ENCODE measurements around the gene LRRD1.
A peak's percentile ranks its signal among the peaks of the same experiment; 100 is the strongest.
"Not testable (repeated sequence)": the region's sequence is repeated elsewhere in the genome, so short reads cannot be mapped to it uniquely, and the experiment has no call there.

LRRD1 gene

GRCh38 chr7:92178928-92179924, at the start of gene LRRD1:
LRRD1 (minus strand) TSS chr7:92179142; CDS start chr7:92165202, 13,940 bp downstream.
- DNase-seq = peak; percentile 68 to 75

- no peak for DNase-seq
Observed at GRCh38 chr7:92228742-92229141, 49.8 kb upstream of the LRRD1 start.

GRCh38 chr7:92228100-92228499, 49.2 kb upstream of the LRRD1 start:
- no peak for DNase-seq

GRCh38 chr7:92226981-92227380, 48.0 kb upstream of the LRRD1 start:
- no peak for DNase-seq

- DNase-seq = no peak
Observed at GRCh38 chr7:92221766-92222165, 42.8 kb upstream of the LRRD1 start.

GRCh38 chr7:92206672-92207071, 27.7 kb upstream of the LRRD1 start:
- no peak for DNase-seq

GRCh38 chr7:92205987-92206386, 27.0 kb upstream of the LRRD1 start:
- no peak for DNase-seq

- DNase-seq = no peak
Observed at GRCh38 chr7:92200791-92201190, 21.8 kb upstream of the LRRD1 start.

- DNase-seq = no peak
Observed at GRCh38 chr7:92192326-92192725, 13.4 kb upstream of the LRRD1 start.

GRCh38 chr7:92189246-92189645, 10.3 kb upstream of the LRRD1 start:
- not testable (repeated sequence) for DNase-seq

GRCh38 chr7:92184294-92184693, 5.4 kb upstream of the LRRD1 start:
- DNase-seq = not testable (repeated sequence)

GRCh38 chr7:92177362-92177761, 1.6 kb downstream of the LRRD1 start:
- DNase-seq = no peak

GRCh38 chr7:92169529-92169928, 9.4 kb downstream of the LRRD1 start:
- not testable (repeated sequence) for DNase-seq

GRCh38 chr7:92161271-92161670, 17.7 kb downstream of the LRRD1 start:
- no peak for DNase-seq

GRCh38 chr7:92158660-92159575, 20.0 kb downstream of the LRRD1 start:
- DNase-seq = no peak

- DNase-seq = no peak
Observed at GRCh38 chr7:92156990-92157389, 22.0 kb downstream of the LRRD1 start.

GRCh38 chr7:92155108-92155739, 23.7 kb downstream of the LRRD1 start:
- DNase-seq = no peak

GRCh38 chr7:92150450-92151017, 28.4 kb downstream of the LRRD1 start:
- no peak for DNase-seq

GRCh38 chr7:92149736-92150239, 29.2 kb downstream of the LRRD1 start:
- DNase-seq = no peak

- not testable (repeated sequence) for DNase-seq
Observed at GRCh38 chr7:92143192-92143880, 35.6 kb downstream of the LRRD1 start.

GRCh38 chr7:92142791-92143190, 36.2 kb downstream of the LRRD1 start:
- DNase-seq = not testable (repeated sequence)

GRCh38 chr7:92141161-92141560, 37.8 kb downstream of the LRRD1 start:
- DNase-seq = no peak
